NK-92 treated with Interleukin-12 subunit alpha and Interleukin-12 subunit beta, amount 100 ng/mL, for 24 hours (cell line): ENCODE results near the gene ST6GALNAC3.

Experiments used
- DNase-seq: peaks from one replicate; lab custom pipeline; 2025; lab: John Stamatoyannopoulos, UW

The ST6GALNAC3 gene

GRCh38 chr1:76503736-76504135, 429.2 kb downstream of the ST6GALNAC3 start:
- no peak for DNase-seq

GRCh38 chr1:76507376-76507775, 432.8 kb downstream of the ST6GALNAC3 start:
- DNase-seq = no peak

DNA sequence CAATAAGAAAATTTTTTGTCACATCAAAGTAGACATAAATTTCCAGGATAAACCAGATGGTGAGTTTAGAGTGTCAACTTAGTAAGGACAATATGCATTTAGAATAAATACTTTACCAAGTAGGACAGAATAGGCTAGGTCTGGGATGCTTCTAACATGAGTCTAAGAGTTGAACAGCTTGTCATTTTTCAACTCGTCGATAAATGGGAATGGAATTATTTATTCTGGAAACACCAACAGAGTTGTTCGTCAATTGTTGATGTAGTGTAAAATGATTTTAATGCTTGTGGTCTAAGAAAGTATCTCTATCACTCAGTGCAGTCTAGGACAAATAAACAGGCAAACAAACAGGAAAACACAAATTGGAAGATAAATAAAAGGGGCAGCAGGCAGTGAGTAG, 434.3 kb downstream of the ST6GALNAC3 start:
- no peak for DNase-seq

DNA sequence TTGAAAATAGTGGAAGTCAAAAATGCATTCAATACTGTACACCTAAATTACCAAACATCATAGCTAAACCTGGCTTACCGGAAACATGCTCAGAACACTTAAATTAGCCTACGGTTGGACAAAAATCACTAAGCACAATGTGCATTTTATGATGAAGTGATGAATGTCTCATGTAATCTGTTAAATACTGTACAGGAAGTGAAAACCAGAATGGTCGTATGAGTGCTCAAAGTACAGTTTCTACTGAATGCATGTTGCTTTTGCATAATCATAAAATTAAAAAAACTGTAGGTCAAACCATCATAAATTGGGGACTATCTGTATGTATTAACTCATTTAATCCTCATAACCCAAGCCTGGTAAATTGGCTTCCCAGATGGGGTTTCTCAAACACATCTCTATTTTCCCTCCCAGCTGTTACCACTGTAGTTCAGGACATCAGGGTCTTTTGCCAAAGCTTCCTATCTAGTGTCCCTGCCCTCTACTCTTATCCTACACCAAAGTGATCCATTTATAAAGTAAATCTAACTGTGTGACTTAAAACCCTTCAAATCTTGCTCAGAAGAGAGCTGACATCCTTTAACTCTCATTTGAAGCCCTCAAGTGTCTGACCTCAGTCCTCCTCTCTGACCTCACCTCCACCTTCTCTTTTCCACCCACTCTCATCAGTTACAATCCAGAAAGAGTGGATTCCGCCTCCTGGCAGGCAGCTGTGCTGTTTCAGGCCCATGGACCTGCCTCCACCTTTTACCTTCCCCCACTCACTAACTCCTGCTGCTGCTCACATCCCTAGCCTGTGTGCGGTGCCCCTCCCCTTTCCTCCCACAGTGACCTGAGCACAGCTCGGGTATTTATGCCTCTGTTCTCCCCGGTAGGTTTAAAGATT, 436.4 kb downstream of the ST6GALNAC3 start:
- no peak for DNase-seq

GRCh38 chr1:76511558-76512179, 437.1 kb downstream of the ST6GALNAC3 start:
- no peak for DNase-seq

DNA sequence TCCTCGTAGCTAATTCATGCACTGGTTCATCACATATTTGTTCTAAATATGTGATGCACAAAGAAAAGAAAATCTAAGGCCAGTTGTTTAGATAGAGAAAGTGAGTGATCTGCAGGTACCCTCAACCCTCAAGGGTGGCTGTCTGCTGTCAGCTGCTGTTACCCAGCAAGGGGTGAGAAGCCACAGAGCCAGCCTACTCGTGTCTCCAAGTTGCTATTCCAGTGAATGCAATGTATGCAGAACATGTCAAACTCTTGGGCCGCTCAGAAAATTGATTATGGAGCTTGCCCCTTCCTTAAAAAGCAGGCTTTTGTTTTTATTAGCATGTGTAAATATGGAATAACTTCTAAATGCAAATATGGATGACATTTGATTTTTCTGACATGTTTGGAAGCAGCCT, 456.4 kb downstream of the ST6GALNAC3 start:
- no peak for DNase-seq

GRCh38 chr1:76541618-76542017, 467.1 kb downstream of the ST6GALNAC3 start:
- no peak for DNase-seq

DNA sequence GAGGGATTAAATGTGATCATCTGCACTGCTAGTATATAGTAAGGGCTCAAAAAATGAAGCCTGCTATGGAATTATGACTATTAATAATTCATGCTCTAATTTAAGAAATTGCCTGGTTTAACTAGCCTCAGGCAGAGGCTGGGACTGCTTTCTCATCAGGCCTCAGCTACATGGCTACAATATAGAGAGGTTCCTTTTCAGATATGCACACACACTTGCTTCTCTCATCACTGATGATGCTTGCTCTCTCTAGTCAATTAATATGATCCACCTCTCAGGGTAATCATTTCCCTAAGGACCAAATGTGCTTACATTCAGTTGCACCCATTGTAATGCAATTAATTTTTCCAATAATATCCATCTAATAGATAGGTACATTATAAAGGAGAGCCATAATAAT, 467.8 kb downstream of the ST6GALNAC3 start:
- no peak for DNase-seq

DNA sequence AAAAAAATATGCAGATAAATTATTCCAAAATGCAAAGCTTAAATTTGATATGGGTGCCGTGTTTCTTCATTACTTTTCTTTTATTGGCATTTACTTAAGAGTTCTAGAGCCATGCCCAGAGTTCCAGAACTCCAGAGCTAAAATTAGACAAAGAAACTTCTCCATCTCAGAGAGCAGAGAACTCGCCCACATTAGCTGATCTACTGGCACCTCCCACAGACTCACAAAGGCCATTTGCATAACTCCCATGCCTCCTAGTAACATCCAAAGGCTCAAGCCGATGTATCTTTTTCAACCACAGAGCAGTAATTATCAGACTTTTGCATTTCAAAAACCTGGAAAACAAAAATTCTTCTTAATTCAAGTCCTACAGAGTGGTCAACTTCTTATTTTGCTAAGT, 468.9 kb downstream of the ST6GALNAC3 start:
- no peak for DNase-seq

GRCh38 chr1:76546354-76546933, 471.9 kb downstream of the ST6GALNAC3 start:
- DNase-seq = no peak

DNA sequence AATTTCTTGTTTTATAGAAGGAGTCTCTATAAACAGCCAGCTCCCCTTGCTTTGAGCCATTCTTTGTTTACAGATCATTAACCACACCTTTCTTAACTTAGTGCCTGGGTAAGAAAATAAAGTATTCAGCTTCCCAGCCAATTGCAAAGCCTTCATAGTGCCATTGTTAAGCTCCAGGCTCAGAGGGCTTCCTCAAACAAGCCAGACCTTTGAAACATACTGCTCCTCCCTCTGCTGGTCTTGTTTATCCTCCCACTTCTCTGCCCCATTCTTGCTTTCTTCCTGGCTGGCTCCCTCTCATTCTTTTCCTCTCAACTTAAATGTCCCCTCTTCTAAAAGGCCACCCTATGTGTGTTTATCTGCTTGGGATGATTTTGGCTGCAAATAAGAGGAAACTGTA, 473.4 kb downstream of the ST6GALNAC3 start:
- DNase-seq = no peak

- no peak for DNase-seq
These were observed 474.1 kb downstream of the ST6GALNAC3 start for GRCh38 chr1:76548513-76549100.

GRCh38 chr1:76554283-76554682, 479.7 kb downstream of the ST6GALNAC3 start:
- DNase-seq = no peak

DNA sequence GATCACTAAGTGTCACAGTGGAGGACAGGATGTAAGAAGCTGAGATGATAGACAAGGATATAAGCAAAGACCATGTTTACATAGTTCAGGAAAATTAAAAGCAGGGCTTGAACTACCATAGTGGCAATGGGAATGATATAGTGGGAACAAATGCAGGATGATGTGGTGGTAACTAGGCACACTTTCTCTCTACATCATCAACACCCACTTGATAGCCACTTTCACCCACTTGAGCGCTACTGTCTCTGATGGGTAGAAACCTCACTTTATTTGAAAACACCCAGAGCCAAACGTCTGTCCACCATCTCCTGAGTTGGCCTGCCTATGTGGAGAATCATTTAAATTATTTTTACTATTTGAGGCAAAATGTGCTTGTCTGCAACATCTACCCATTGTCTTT, 487.7 kb downstream of the ST6GALNAC3 start:
- no peak for DNase-seq

- DNase-seq = no peak
These were observed 494.2 kb downstream of the ST6GALNAC3 start for GRCh38 chr1:76568573-76569238.

DNA sequence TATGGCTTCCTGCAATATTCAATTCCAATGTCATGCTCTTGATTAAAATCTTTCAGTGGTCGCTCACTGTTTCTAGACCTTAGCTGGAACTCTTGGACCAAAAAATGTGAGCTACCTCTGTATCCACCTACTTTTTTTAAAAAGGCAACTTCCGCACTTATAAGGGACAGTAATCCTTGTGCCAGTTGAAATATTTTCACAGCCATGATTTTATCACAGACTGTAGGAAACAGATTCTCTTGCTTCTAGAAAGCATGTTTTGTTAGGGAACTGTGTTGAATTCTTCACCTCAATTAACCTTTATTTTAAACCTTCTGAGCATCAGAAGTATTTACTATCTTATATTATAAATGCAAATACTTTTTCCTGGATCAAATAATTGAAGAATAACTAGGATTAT, 496.7 kb downstream of the ST6GALNAC3 start:
- no peak for DNase-seq

DNA sequence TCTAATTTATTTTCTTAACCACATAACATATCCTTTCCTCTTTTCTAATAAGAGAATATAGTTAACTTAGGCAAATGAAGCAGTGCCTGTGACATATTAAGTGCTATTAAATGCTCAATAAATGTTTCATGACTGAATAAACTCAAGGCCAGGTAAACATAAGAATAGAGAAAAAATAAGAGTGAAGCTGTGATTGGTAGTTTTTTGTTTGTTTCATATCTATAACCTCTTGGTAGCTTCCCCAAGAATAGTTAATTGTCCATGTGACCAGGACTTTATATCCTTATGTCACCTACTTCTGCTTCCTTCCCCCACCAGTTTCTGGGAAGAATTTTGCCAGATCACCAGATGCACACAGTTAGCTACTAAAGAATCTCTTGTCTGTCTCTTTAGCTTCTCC, 497.7 kb downstream of the ST6GALNAC3 start:
- no peak for DNase-seq

DNA sequence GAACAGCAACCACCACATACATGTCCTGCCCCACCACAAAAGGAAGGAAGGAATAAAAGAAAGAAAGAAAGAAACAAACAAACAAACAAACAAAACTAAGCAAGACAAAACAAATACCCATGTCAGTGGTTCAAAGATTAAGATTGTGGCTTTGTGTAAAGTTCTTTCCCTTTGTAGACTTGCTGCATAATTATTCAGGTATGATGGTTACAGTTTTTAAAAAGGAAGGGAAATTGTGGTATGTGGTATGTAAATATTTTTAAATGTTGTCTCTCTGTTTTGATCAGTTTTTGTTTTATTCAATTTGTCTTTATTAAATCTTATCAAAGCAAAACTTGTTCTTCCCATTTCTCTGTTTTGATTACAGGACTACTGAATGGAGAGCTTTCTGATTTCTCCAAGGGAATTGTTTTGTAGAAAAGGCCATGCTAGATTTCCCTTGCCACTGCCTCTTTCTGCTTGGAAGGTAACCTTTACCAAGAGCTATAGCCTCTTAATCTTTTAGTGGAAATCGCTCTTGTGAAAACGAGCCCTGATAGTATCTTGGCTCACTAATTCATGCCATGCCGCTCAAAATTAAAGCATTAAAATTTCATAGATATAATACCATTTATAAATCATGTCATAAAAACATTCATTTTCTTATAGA, 502.5 kb downstream of the ST6GALNAC3 start:
- no peak for DNase-seq

DNA sequence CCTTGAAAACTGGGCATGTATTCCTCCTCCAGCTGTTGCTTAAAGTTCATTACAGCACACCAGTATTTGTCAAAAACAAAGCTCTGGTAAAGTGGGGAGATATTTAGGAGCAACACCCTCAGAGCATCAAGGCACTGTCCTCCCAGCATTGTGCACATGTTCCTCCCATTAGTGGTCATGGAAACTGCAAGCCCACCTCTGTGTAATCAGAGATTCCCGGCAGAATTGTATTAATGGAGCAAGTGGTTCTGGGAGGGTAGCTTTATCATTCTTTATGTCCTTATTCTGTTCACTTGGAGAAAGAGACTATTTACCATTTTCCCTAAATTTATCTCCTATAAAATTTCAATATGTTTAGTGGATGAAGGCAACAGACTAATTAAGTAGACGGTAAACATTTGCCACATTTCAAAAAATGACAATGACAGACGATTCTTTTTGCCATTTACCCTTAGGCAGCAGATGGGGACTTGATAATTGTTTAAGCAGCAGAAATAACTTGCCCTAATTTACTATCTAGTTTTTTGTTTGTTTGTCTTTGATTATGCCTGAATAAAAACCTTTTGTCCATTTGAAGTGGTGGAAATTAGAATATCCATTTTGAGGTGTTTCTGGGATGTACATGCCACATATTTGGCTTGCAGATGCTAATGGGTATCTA, 503.1 kb downstream of the ST6GALNAC3 start:
- DNase-seq = no peak

DNA sequence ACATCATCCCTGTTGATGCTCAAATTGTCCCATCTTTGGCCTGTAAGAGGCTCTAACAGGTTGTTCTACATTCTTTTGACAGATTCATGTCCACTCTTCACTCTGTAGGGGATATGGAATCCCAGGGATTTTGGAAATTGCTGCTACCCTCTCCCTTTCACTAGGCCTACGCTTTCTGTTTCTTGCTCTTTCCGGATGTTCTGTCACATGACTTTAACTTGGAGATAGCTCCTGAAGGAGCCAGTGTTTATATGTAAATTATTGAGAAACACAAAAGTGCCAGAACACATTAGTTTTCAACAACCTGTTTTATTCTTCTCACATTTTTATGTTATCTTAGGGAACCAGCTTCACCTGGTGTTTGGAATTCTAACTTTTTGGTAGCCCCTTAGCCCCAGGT, 505.7 kb downstream of the ST6GALNAC3 start:
- no peak for DNase-seq

DNA sequence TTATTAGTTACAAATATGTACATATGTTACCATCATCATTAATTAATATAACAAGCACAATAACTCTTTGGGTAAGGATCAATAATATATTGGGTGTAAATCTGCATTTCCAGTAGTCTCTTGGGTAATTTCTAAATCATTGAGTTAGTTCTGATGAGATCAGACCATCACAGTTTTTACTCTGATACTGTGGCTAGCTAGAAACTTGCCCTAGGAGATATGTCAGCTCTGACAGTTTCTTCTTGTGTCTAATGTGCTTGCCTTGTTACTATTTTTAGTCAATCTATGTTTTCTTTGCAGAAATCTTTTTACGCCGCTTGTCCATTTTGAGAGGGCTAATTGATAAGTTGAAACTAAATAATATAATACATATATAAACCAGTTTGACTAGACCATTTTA, 507.2 kb downstream of the ST6GALNAC3 start:
- DNase-seq = no peak
